GM18870 (cell line): ENCODE data around the gene CCN2.

Experiments
- ATAC-seq: cut with Tn5 transposase; IDR thresholded peaks from one replicate; pipeline ENCODE4 v1.9.1; 2021; ENCODE audit warnings: moderate library complexity; ENCODE audit not compliant: unreplicated experiment

Gene CCN2

GRCh38 chr6:131950767-131951575, at the start of gene CCN2:
Gene CCN2 (minus strand): TSS chr6:131951372. CDS start chr6:131951172, 200 bp downstream.
- no peak for ATAC-seq

GRCh38 chr6:132000296-132000695, 49.1 kb upstream of the CCN2 start:
- ATAC-seq: no peak

GRCh38 chr6:131999545-132000146, 48.5 kb upstream of the CCN2 start:
- no peak for ATAC-seq

- ATAC-seq: no peak
These were observed 47.2 kb upstream of the CCN2 start for GRCh38 chr6:131998255-131998982.

- ATAC-seq: no peak
These were observed 46.4 kb upstream of the CCN2 start for GRCh38 chr6:131997429-131998153.

GRCh38 chr6:131995917-131996316, 44.7 kb upstream of the CCN2 start:
- ATAC-seq: no peak

GRCh38 chr6:131992557-131992956, 41.4 kb upstream of the CCN2 start:
- no peak for ATAC-seq

- no peak for ATAC-seq
These were observed 37.9 kb upstream of the CCN2 start for GRCh38 chr6:131989036-131989435.

GRCh38 chr6:131982740-131983259, 31.6 kb upstream of the CCN2 start:
- no peak for ATAC-seq

GRCh38 chr6:131981624-131981978, 30.4 kb upstream of the CCN2 start:
- no peak for ATAC-seq

- ATAC-seq: no peak
These were observed 29.8 kb upstream of the CCN2 start for GRCh38 chr6:131980791-131981623.

- ATAC-seq: no peak
These were observed 29.2 kb upstream of the CCN2 start for GRCh38 chr6:131980338-131980790.

GRCh38 chr6:131979515-131980337, 28.6 kb upstream of the CCN2 start:
- no peak for ATAC-seq

- no peak for ATAC-seq
These were observed 27.4 kb upstream of the CCN2 start for GRCh38 chr6:131978522-131978921.

GRCh38 chr6:131976545-131977061, 25.4 kb upstream of the CCN2 start:
- ATAC-seq: no peak

GRCh38 chr6:131972741-131973140, 21.6 kb upstream of the CCN2 start:
- ATAC-seq: no peak

- no peak for ATAC-seq
These were observed 19.1 kb upstream of the CCN2 start for GRCh38 chr6:131970076-131970859.

- no peak for ATAC-seq
These were observed 17.5 kb upstream of the CCN2 start for GRCh38 chr6:131968656-131969055.
